CD4-positive, CD25-positive, alpha-beta regulatory T cell (primary cell): ENCODE measurements around the gene B3GALT5. TPM values are rescaled to one million over a fixed set of nuclear protein-coding genes. Genes with fewer than 3 reads are reported as not detected.
"Not testable (repeated sequence)": the region's sequence is repeated elsewhere in the genome, so short reads cannot be mapped to it uniquely, and the experiment has no call there.

Experiments used
- ATAC-seq, 2 donors: fragments of 150-1000 bp; cut with Tn5 transposase; one replicate each; pipeline ENCODE4 v1.10.0; 2021; ENCODE audit warnings: low read depth in 2 of 2, moderate number of reproducible peaks in 2 of 2, moderate library complexity in 1 of 2
- DNase-seq, 3 donors: peaks; one replicate each; pipeline versions ENCODE4 v3.0.0 to v3.0.0-alpha.2; 2012 to 2022; ENCODE audit warnings: mixed read lengths in 1 of 3
- H3K27ac ChIP-seq: one replicate; pipeline ENCODE4 v1.7.0; 2013; ENCODE audit warnings: mild to moderate bottlenecking, low read length; ENCODE audit not compliant: insufficient read depth, poor library complexity, severe bottlenecking
- H3K27me3 ChIP-seq: one replicate; pipeline ENCODE4 v1.7.0; 2013; ENCODE audit warnings: low read length; ENCODE audit not compliant: control insufficient read depth, insufficient read depth
- H3K36me3 ChIP-seq: one replicate; pipeline ENCODE4 v1.7.0; 2013; ENCODE audit warnings: mild to moderate bottlenecking, low read length, moderate library complexity; ENCODE audit not compliant: control insufficient read depth, insufficient read depth
- H3K4me1 ChIP-seq: 2 replicates; pipeline ENCODE4 v1.7.0; 2013; ENCODE audit warnings: mild to moderate bottlenecking, low read length; ENCODE audit not compliant: insufficient read depth, control insufficient read depth, poor library complexity, severe bottlenecking
- H3K4me3 ChIP-seq: one replicate; pipeline ENCODE4 v1.7.0; 2013; ENCODE audit warnings: low read depth, mild to moderate bottlenecking, low read length, moderate library complexity
- H3K9me3 ChIP-seq, 2 experiments: 1 replicate in 1 of 2; 2 replicates in 1 of 2; pipeline ENCODE4 v1.7.0; 2013; ENCODE audit warnings: low read length in 2 of 2, mild to moderate bottlenecking in 1 of 2, moderate library complexity in 1 of 2; ENCODE audit not compliant: control insufficient read depth in 2 of 2
- H3K27ac Mint-ChIP-seq, 3 donors: one replicate each; pipeline ENCODE4 v1.8.0; 2020 to 2022; ENCODE audit warnings: mild to moderate bottlenecking in 3 of 3, mixed read lengths in 3 of 3, moderate library complexity in 2 of 3
- H3K27me3 Mint-ChIP-seq: one replicate; pipeline ENCODE4 v1.8.0; 2022; ENCODE audit warnings: mild to moderate bottlenecking, mixed read lengths
- H3K36me3 Mint-ChIP-seq: one replicate; pipeline ENCODE4 v1.8.0; 2020; ENCODE audit warnings: mixed read lengths
- H3K4me1 Mint-ChIP-seq, 4 donors: one replicate each; pipeline ENCODE4 v1.8.0; 2020 to 2022; ENCODE audit warnings: mixed read lengths in 4 of 4, mild to moderate bottlenecking in 1 of 4
- H3K4me3 Mint-ChIP-seq, 4 donors: one replicate each; pipeline ENCODE4 v1.8.0; 2020 to 2022; ENCODE audit warnings: mild to moderate bottlenecking in 4 of 4, mixed read lengths in 4 of 4, moderate library complexity in 3 of 4
- H3K9me3 Mint-ChIP-seq, 7 donors: one replicate each; pipeline ENCODE4 v1.8.0; 2020 to 2022; ENCODE audit warnings: mixed read lengths in 7 of 7, mild to moderate bottlenecking in 3 of 7, moderate library complexity in 2 of 7
- polyA plus RNA-seq, 4 donors: library from polyadenylated mRNA; unstranded; fragments of 300-500 nt; fragmentation: Illumina TruSeq; gene quantifications; one replicate each; pipeline ENCODE4 v1.2.3, GENCODE V29; 2021
- total RNA-seq: library from RNA; stranded (reverse); gene quantifications from one replicate; pipeline ENCODE4 v1.2.3, GENCODE V29; 2022

Gene B3GALT5
- total and polyA plus RNA-seq, 5 donors from 2014 or later = not detected

DNA sequence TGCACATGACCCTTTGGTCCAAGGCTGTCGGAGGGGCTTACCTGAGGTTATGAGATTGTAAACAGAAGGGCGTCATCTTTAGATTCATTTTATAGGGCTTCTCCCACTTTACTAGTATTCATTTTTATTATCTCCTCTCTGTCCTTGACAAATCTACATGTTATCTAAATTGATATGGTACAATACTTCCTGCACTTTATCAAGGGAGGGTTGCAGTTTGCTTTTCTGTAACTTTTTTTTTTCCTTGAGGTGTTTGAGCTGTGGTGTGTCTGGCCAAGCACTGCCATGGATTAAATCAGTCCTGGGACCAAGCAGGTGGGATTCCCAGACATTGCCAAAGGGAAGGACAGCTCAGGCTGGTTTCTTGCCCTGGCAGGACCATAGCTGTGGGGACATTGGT, 32.0 kb upstream of the B3GALT5 start:
- Histone ChIP-seq H3K27me3 (no peaks in the 10 kb centered on the region), H3K36me3 (no peaks in the 10 kb centered on the region), H3K27ac (no peak overlapping the region), H3K4me1 (no peaks in the 10 kb centered on the region), H3K4me3 (no peak overlapping the region), H3K9me3 (no peaks in the 10 kb centered on the region)
- DNase-seq (no peak), ATAC-seq (no peak)
- Mint-ChIP-seq H3K27ac (no peak overlapping the region), H3K4me3 (no peak overlapping the region), H3K9me3 (peaks cover 0 to 9% (median 0%) of the 10 kb centered on the region in 7 donors), H3K4me1 (no peaks in the 10 kb centered on the region), H3K36me3 (no peaks in the 10 kb centered on the region), H3K27me3 (peaks cover 5% of the 10 kb centered on the region)

DNA sequence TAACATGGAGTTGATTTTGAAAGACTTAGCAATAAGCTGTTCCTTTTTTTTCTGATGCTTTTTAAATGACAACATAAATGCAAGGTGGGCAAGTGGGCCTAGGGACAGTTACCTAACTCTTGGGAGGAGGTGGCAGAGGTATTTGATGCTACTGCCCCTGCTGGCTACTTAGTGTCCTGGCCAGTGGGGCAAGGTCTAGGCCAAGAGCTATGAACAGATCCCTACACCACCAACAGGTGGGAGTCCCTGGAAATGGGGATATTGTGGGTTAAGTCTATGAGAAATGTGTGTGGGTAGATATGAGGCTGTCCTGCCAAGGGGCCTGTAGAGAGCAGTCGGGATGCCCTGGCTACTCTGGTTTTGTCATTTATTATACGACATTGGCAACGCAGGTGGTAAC, 31.3 kb upstream of the B3GALT5 start:
- H3K27me3 ChIP-seq = no peaks in the 10 kb centered on the region
- no peaks in the 10 kb centered on the region for H3K4me1 ChIP-seq
- peaks cover 5% of the 10 kb centered on the region for H3K27me3 Mint-ChIP-seq
- H3K27ac Mint-ChIP-seq = no peak overlapping the region
- no peak overlapping the region for H3K4me3 ChIP-seq
- H3K9me3 Mint-ChIP-seq = peaks cover 0 to 11% (median 2%) of the 10 kb centered on the region in 7 donors
- no peaks in the 10 kb centered on the region for H3K9me3 ChIP-seq
- ATAC-seq = no peak
- no peaks in the 10 kb centered on the region for H3K4me1 Mint-ChIP-seq
- H3K4me3 Mint-ChIP-seq = no peak overlapping the region
- no peaks in the 10 kb centered on the region for H3K36me3 Mint-ChIP-seq
- DNase-seq = no peak
- no peak overlapping the region for H3K27ac ChIP-seq
- H3K36me3 ChIP-seq = no peaks in the 10 kb centered on the region

DNA sequence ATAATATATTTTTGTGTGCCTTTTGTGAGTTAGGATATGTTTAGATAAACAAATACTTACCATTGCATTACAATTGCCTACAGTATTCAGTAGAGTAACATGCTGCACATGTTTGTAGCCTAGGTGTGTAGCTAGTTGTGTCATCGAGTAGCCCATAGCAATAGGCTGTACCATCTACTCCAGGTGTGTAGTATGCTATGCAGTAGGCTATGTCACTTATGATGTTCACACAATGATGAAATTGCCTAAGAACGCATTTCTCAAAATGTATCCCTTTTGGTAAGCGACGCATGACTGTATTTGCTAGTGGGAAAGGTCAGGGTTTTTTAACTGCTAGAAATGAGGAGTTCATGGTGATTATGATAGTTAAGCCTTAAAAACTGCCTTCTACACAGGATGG, 30.0 kb upstream of the B3GALT5 start:
- no peak for ATAC-seq

DNA sequence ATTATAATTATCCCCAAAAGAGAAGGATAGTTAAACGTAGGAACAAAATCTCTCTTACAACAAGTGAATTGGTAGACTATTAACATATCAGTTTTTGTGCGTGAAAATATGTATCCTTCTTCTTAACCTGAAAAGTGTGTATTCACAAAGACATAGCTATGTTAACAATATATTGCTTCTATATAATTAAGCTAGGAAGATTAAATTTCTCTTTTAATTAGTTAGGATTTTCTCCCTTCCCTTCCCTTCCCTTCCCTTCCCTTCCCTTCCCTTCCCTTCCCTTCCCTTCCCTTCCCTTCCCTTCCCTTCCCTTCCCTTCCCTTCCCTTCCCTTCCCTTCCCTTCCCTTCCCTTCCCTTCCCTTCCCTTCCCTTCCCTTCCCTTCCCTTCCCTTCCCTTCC, 29.2 kb upstream of the B3GALT5 start:
- H3K27me3 ChIP-seq, H3K4me3 Mint-ChIP-seq, H3K4me1 Mint-ChIP-seq, H3K27ac Mint-ChIP-seq, DNase-seq, H3K4me1 ChIP-seq, H3K27ac ChIP-seq, H3K36me3 Mint-ChIP-seq, H3K4me3 ChIP-seq, ATAC-seq, H3K27me3 Mint-ChIP-seq, H3K9me3 ChIP-seq, H3K36me3 ChIP-seq: not testable (repeated sequence)
- peaks cover 0 to 18% (median 2%) of the 10 kb centered on the region in 7 donors for H3K9me3 Mint-ChIP-seq

More for the DNA sequence above, 30.0 kb upstream of the B3GALT5 start:
- peaks cover 0 to 14% (median 2%) of the 10 kb centered on the region in 7 donors for H3K9me3 Mint-ChIP-seq
- H3K27ac ChIP-seq = no peak overlapping the region
- no peaks in the 10 kb centered on the region for H3K9me3 ChIP-seq
- no peaks in the 10 kb centered on the region for H3K36me3 ChIP-seq
- peaks cover 5% of the 10 kb centered on the region for H3K27me3 Mint-ChIP-seq
- no peak overlapping the region for H3K4me3 ChIP-seq
- H3K27ac Mint-ChIP-seq = no peak overlapping the region
- H3K4me3 Mint-ChIP-seq = no peak overlapping the region
- DNase-seq = no peak
- H3K4me1 Mint-ChIP-seq = no peaks in the 10 kb centered on the region
- no peaks in the 10 kb centered on the region for H3K4me1 ChIP-seq
- H3K27me3 ChIP-seq = no peaks in the 10 kb centered on the region
- H3K36me3 Mint-ChIP-seq = no peaks in the 10 kb centered on the region

DNA sequence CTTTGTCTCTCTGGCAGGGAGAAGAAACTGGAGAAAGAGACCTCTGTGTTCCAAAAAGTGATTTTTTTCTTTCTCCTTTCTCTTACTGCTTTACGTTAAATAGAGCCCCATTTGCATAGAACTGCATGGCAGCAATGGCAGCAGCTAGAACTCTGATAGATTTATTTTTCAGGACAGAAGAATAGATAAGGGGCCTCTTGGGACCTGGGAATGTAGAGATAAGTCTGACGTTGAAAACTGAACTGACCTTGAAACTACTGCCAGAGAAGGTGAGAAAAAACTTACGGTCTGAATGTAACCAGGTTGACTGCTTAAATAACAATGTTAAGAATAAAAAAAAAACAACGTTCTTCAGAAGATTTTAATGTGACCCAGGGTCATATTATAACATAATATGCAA, 25.4 kb upstream of the B3GALT5 start:
- H3K4me3 ChIP-seq = no peak overlapping the region
- no peaks in the 10 kb centered on the region for H3K36me3 Mint-ChIP-seq
- DNase-seq = no peak

DNA sequence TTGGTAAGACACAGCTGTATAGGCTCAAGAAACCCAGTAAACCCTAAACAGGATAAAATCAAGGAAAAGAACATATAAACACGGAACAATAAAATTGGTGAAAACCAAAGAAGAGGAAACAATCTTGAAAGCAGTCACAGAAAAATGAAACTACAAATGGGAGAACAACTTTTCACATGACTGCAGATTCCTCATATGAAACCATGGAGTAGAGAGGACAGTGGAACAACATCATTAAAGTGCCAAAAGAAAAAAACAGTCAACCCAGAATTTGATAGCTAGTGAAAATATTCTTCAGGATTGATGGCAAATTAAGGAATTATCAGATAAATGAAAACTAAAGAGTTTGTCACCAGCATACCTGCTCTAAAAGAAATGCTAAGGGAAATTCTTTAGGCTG, 23.9 kb upstream of the B3GALT5 start:
- Mint-ChIP-seq H3K9me3 (peaks cover 0 to 18% (median 2%) of the 10 kb centered on the region in 7 donors), H3K4me3 (no peak overlapping the region), H3K27ac (no peak overlapping the region), H3K27me3 (no peaks in the 10 kb centered on the region), H3K36me3 (no peaks in the 10 kb centered on the region), H3K4me1 (no peaks in the 10 kb centered on the region)
- no peaks in the 10 kb centered on the region for H3K36me3 ChIP-seq
- no peaks in the 10 kb centered on the region for H3K9me3 ChIP-seq
- ATAC-seq (no peak), DNase-seq (no peak)
- H3K27ac ChIP-seq = no peak overlapping the region
- no peaks in the 10 kb centered on the region for H3K4me1 ChIP-seq
- H3K27me3 ChIP-seq = no peaks in the 10 kb centered on the region
- no peak overlapping the region for H3K4me3 ChIP-seq

More for the DNA sequence above, 25.4 kb upstream of the B3GALT5 start:
- Histone ChIP-seq H3K4me1 (no peaks in the 10 kb centered on the region), H3K9me3 (no peaks in the 10 kb centered on the region), H3K27me3 (no peaks in the 10 kb centered on the region), H3K36me3 (no peaks in the 10 kb centered on the region), H3K27ac (no peak overlapping the region)
- Mint-ChIP-seq H3K4me1 (no peaks in the 10 kb centered on the region), H3K9me3 (peaks cover 0 to 18% (median 2%) of the 10 kb centered on the region in 7 donors), H3K27me3 (no peaks in the 10 kb centered on the region), H3K4me3 (no peak overlapping the region), H3K27ac (no peak overlapping the region)
- no peak for ATAC-seq

DNA sequence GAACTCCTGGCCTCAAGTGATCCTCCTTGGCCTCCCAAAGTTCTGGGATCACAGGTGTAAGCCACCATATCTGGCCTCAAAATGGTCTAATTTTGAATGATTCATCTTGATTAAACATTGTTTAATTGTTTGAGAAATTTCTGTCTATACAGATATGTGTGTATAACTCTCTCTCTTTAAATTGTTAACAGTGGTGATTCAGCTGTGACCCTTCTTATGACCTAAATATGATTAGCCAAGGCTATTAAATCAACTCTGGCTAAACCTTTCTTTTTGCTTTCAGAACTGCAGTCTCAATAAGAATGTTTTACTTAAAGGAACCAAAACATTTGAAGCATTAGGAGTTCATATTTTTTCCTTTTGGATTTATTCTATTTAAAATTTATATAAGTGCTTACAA, 19.2 kb upstream of the B3GALT5 start:
- Histone ChIP-seq H3K4me1 (no peaks in the 10 kb centered on the region), H3K27me3 (no peaks in the 10 kb centered on the region), H3K9me3 (no peaks in the 10 kb centered on the region), H3K27ac (no peak overlapping the region), H3K36me3 (no peaks in the 10 kb centered on the region), H3K4me3 (no peak overlapping the region)
- ATAC-seq (no peak), DNase-seq (no peak)
- Mint-ChIP-seq H3K9me3 (peaks cover 0 to 2% (median 0%) of the 10 kb centered on the region in 7 donors), H3K27ac (no peak overlapping the region), H3K36me3 (no peaks in the 10 kb centered on the region), H3K4me1 (no peaks in the 10 kb centered on the region), H3K27me3 (peaks cover 4% of the 10 kb centered on the region), H3K4me3 (no peak overlapping the region)

DNA sequence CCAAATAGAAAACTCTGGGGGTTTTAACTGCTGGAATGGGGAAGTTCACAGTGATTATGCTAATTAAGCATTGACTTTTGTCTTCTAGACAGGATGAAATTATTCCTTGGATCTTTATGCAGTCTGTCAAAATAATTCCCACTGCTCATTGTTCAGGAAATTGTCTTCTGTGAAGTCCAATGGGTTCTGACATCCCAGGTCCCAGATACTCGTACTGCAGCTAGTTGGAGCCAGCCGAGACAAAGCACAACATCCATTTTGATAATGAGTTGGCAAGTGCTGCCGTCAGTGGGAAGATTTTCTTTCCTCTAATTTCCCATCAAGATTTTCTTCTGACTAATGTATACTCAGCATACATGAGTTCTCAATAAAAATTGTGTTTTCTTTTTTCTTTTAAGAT, 17.3 kb upstream of the B3GALT5 start:
- no peaks in the 10 kb centered on the region for H3K36me3 ChIP-seq
- H3K4me3 Mint-ChIP-seq = no peak overlapping the region
- no peaks in the 10 kb centered on the region for H3K4me1 Mint-ChIP-seq
- no peak overlapping the region for H3K27ac Mint-ChIP-seq
- H3K9me3 Mint-ChIP-seq = no peaks in the 10 kb centered on the region
- DNase-seq = no peak
- H3K27ac ChIP-seq = no peak overlapping the region
- no peaks in the 10 kb centered on the region for H3K9me3 ChIP-seq
- H3K36me3 Mint-ChIP-seq = no peaks in the 10 kb centered on the region
- no peaks in the 10 kb centered on the region for H3K4me1 ChIP-seq
- no peaks in the 10 kb centered on the region for H3K27me3 ChIP-seq
- ATAC-seq = no peak
- no peak overlapping the region for H3K4me3 ChIP-seq
- peaks cover 4% of the 10 kb centered on the region for H3K27me3 Mint-ChIP-seq
